Measurements from ENCODE around the gene XPO4. TPM values are rescaled to one million over a fixed set of nuclear protein-coding genes. Genes with fewer than 3 reads are reported as not detected.
"Not testable (repeated sequence)": the region's sequence is repeated elsewhere in the genome, so short reads cannot be mapped to it uniquely, and the experiment has no call there.

The XPO4 gene
- 34.1 and 36.1 TPM in 2 replicates for total RNA-seq (2021)
- long read RNA-seq, full-length matches to known transcripts: 22 of 77 reads
- long read RNA-seq, partial matches to known transcripts: 25 of 77 reads
- long read RNA-seq, other reads (novel, unspliced or antisense): 30 of 77 reads

DNA sequence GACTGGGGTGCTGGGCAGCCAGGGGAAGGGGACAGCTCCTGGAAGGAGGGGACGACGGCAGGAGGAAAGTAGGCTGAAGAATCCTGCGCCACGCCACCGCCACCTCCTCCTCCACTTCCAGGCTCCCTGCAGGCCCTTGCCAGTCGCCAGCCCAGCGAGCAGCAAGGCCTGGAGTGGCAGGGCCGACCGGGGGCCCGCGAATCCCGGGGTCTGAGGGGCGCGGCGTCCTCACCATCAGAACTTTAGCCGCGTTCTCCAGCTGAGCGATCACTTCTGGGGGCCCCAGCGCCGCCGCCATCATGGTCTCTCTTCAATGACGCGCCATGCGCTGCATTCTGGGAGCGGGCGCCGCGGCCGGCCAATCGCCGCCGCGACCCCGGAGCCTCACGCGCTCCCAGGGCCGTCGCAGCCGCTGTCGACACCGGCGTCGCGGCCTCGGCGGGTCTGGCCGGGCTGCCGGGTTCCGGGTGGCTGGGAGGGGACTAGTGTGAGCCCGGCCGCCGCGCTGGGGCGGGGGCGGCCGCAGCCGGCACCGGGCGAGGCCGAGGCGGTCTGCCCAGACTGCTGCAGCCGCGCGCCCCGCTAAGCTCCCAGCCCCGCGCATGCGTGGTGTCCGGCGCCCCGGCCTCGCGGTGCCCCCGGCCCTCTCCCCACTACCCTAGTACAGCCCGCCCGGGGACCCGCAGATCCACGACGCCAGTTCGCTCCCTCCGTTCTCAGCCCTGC, at the start of gene XPO4:
Gene XPO4 (minus strand): TSS at position 309 of the 726 bp plus-strand sequence. CDS start 8 bp downstream, at position 301.
- Histone ChIP-seq H3K14ac (ENCODE audit: insufficient read depth, low read length) (peak within 1 kb of the TSS; percentile 97), H2BK5ac (ENCODE audit: insufficient read length, low read length) (no peak within 1 kb of the TSS), H3K56ac (ENCODE audit: insufficient read length, low read depth, low read length) (no peak within 1 kb of the TSS), H3K4me2 (ENCODE audit: insufficient read depth, insufficient read length, low read length) (peak within 1 kb of the TSS; percentile 82), H3K27ac (ENCODE audit: insufficient read length, low read depth, low read length) (peak within 1 kb of the TSS; percentile 12), H2BK12ac (ENCODE audit: insufficient read length, low read depth, low read length) (no peak within 1 kb of the TSS), H4K20me1 (ENCODE audit: control insufficient read depth, insufficient read depth, insufficient read length) (no peaks in the 10 kb centered on the region), H2BK20ac (ENCODE audit: low read depth, low read length, poor library complexity, severe bottlenecking) (no peak within 1 kb of the TSS), H3K18ac (ENCODE audit: insufficient read length, low read depth, low read length) (peak within 1 kb of the TSS; percentile 92), H3K9ac (ENCODE audit: extremely low read depth, insufficient read length, low read length) (peak within 1 kb of the TSS; percentile 88), H3K4ac (ENCODE audit: low read depth, low read length) (no peak within 1 kb of the TSS), H3K4me1 (ENCODE audit: insufficient read depth, low read length) (no peaks in the 10 kb centered on the region), H4K91ac (ENCODE audit: insufficient read length, low read depth, low read length) (no peak within 1 kb of the TSS), H3K23ac (ENCODE audit: insufficient read length, low read depth, low read length) (no peak within 1 kb of the TSS), H2BK120ac (ENCODE audit: low read depth, low read length, poor library complexity, severe bottlenecking) (no peak within 1 kb of the TSS), H3K79me2 (ENCODE audit: insufficient read depth, low read length) (peaks cover 25% of the 10 kb centered on the region; the same call in 1 of the 2 replicates), H3K23me2 (ENCODE audit: insufficient read length, low read depth, low read length, poor library complexity, severe bottlenecking) (peaks cover 6% of the 10 kb centered on the region), H2AK5ac (ENCODE audit: insufficient read length, low read length) (no peak within 1 kb of the TSS), H4K8ac (replicated peaks; ENCODE audit: insufficient read length, low read depth, low read length) (no peak within 1 kb of the TSS), H3K9me3 (ENCODE audit: control insufficient read depth, low read depth, low read length) (no peaks in the 10 kb centered on the region), H2BK15ac (ENCODE audit: low read depth, low read length) (no peak within 1 kb of the TSS), H2AFZ (ENCODE audit: low read length) (no peak within 1 kb of the TSS), H3T11ph (ENCODE audit: low read length) (no peak within 1 kb of the TSS), H3K27me3 (ENCODE audit: insufficient read depth, low read length) (no peaks in the 10 kb centered on the region), H4K5ac (ENCODE audit: insufficient read length, low read depth, low read length) (peak within 1 kb of the TSS; percentile 83), H3K79me1 (ENCODE audit: insufficient read depth, low read depth, low read length, poor library complexity, severe bottlenecking) (no peaks in the 10 kb centered on the region)
- no peaks in the 10 kb centered on the region; the same call in 1 of the 2 replicates for H3K27me3 Mint-ChIP-seq (ENCODE audit: low read depth)
- DNase-seq: peak; percentile 75
- TF ChIP-seq, protein P1, sequence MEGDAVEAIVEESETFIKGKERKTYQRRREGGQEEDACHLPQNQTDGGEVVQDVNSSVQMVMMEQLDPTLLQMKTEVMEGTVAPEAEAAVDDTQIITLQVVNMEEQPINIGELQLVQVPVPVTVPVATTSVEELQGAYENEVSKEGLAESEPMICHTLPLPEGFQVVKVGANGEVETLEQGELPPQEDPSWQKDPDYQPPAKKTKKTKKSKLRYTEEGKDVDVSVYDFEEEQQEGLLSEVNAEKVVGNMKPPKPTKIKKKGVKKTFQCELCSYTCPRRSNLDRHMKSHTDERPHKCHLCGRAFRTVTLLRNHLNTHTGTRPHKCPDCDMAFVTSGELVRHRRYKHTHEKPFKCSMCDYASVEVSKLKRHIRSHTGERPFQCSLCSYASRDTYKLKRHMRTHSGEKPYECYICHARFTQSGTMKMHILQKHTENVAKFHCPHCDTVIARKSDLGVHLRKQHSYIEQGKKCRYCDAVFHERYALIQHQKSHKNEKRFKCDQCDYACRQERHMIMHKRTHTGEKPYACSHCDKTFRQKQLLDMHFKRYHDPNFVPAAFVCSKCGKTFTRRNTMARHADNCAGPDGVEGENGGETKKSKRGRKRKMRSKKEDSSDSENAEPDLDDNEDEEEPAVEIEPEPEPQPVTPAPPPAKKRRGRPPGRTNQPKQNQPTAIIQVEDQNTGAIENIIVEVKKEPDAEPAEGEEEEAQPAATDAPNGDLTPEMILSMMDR (conservative IDR thresholded peaks at IDR 0.05): no peak
- no peaks in the 10 kb centered on the region; a peak in 1 of 5 replicates for H3K9me3 Mint-ChIP-seq
- peak within 1 kb of the TSS; percentile 97 to 98 for H3K4me3 Mint-ChIP-seq
- no CpG with 5 or more reads among the region's 81 CpGs for WGBS (ENCODE audit: extremely low coverage, insufficient read length, low lambda C conversion rate)
- H3K4me1 Mint-ChIP-seq: peaks cover 13 to 14% of the 10 kb centered on the region in 2 experiments
- peak within 1 kb of the TSS; percentile 98 to 99 (median 98) for H3K27ac Mint-ChIP-seq
- H3K36me3 Mint-ChIP-seq (ENCODE audit: insufficient read depth in 1 of 3, low read depth in 3 of 3): peaks cover 10 to 20% (median 17%) of the 10 kb centered on the region in 3 experiments

DNA sequence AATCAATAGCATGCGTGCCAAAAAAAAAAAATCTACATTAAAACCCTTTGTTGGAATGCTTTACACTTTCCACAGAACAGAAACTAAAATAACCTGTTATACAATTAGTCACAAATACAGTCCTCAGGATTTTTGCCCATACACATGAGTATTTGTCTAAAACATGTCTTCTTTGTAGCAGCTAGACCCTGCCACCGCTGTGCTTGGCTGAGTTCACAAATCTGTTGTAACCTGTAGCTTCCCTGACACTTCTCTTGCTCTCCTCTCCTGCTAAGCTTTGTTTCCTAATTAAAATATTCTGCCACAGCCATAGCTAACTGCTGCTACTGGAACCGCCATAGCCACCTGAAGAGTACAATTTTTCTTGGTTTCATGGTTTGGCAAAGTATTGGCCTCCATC, 45.5 kb upstream of the XPO4 start:
- not testable (repeated sequence) for H3K27ac ChIP-seq (ENCODE audit: insufficient read length, low read depth, low read length); H4K8ac ChIP-seq (replicated peaks; ENCODE audit: insufficient read length, low read depth, low read length); H3K56ac ChIP-seq (ENCODE audit: insufficient read length, low read depth, low read length); H3K9me3 ChIP-seq (ENCODE audit: control insufficient read depth, low read depth, low read length); H2AFZ ChIP-seq (ENCODE audit: low read length); H2BK20ac ChIP-seq (ENCODE audit: low read depth, low read length, poor library complexity, severe bottlenecking); H2AK5ac ChIP-seq (ENCODE audit: insufficient read length, low read length); H3K4ac ChIP-seq (ENCODE audit: low read depth, low read length); H4K5ac ChIP-seq (ENCODE audit: insufficient read length, low read depth, low read length); H3K36me3 Mint-ChIP-seq (ENCODE audit: insufficient read depth in 1 of 3, low read depth in 3 of 3); H3K4me2 ChIP-seq (ENCODE audit: insufficient read depth, insufficient read length, low read length); H3K27me3 ChIP-seq (ENCODE audit: insufficient read depth, low read length); H2BK5ac ChIP-seq (ENCODE audit: insufficient read length, low read length); H4K20me1 ChIP-seq (ENCODE audit: control insufficient read depth, insufficient read depth, insufficient read length); H3K9ac ChIP-seq (ENCODE audit: extremely low read depth, insufficient read length, low read length); H2BK120ac ChIP-seq (ENCODE audit: low read depth, low read length, poor library complexity, severe bottlenecking); H3K23me2 ChIP-seq (ENCODE audit: insufficient read length, low read depth, low read length, poor library complexity, severe bottlenecking); H3K27ac Mint-ChIP-seq; H3K79me1 ChIP-seq (ENCODE audit: insufficient read depth, low read depth, low read length, poor library complexity, severe bottlenecking); H2BK15ac ChIP-seq (ENCODE audit: low read depth, low read length); H3K4me3 Mint-ChIP-seq; H2BK12ac ChIP-seq (ENCODE audit: insufficient read length, low read depth, low read length); H3T11ph ChIP-seq (ENCODE audit: low read length); H4K91ac ChIP-seq (ENCODE audit: insufficient read length, low read depth, low read length); H3K4me1 ChIP-seq (ENCODE audit: insufficient read depth, low read length); H3K9me3 Mint-ChIP-seq; DNase-seq; H3K14ac ChIP-seq (ENCODE audit: insufficient read depth, low read length); H3K79me2 ChIP-seq (ENCODE audit: insufficient read depth, low read length); H3K23ac ChIP-seq (ENCODE audit: insufficient read length, low read depth, low read length); H3K18ac ChIP-seq (ENCODE audit: insufficient read length, low read depth, low read length)
- WGBS (ENCODE audit: extremely low coverage, insufficient read length, low lambda C conversion rate): no CpG with 5 or more reads among the region's 3 CpGs
- Mint-ChIP-seq H3K4me1 (peaks cover 15% of the 10 kb centered on the region in 2 experiments), H3K27me3 (ENCODE audit: low read depth) (peaks cover 49% of the 10 kb centered on the region)

Data from H9 (cell line).